CD4-positive, alpha-beta memory T cell (primary cell): ENCODE measurements around the gene DST. TPM values are rescaled to one million over a fixed set of nuclear protein-coding genes. Genes with fewer than 3 reads are reported as not detected.

Experiments
- CTCF ChIA-PET: fragments of 350-600 bp; sonication (Branson Sonifier 250); formaldehyde crosslinking; loops from one replicate; lab custom pipeline; 2021; ENCODE audit warnings: inconsistent platforms; ENCODE audit not compliant: partially characterized antibody; lab: Charles Lee
- POLR2A ChIA-PET: fragments of 350-600 bp; sonication (Branson Sonifier 250); formaldehyde crosslinking; loops from one replicate; lab custom pipeline; 2021; ENCODE audit not compliant: partially characterized antibody; lab: Charles Lee
- DNase-seq, 5 donors: peaks; one replicate each; pipeline versions ENCODE4 v3.0.0 to v3.0.0-alpha.2; 2020 to 2022; ENCODE audit warnings: mixed read lengths in 1 of 5
- H3K27ac ChIP-seq: one replicate; pipeline ENCODE4 v1.7.0; 2013; ENCODE audit warnings: low read depth, low read length
- H3K27me3 ChIP-seq: 2 replicates; pipeline ENCODE4 v1.7.0; 2013; ENCODE audit warnings: mild to moderate bottlenecking, low read length, moderate library complexity; ENCODE audit not compliant: insufficient read depth
- H3K36me3 ChIP-seq: 2 replicates; pipeline ENCODE4 v1.7.0; 2013; ENCODE audit warnings: mild to moderate bottlenecking, low read length, moderate library complexity; ENCODE audit not compliant: insufficient read depth
- H3K4me1 ChIP-seq: 2 replicates; pipeline ENCODE4 v1.7.0; 2013; ENCODE audit warnings: mild to moderate bottlenecking, low read length, moderate library complexity; ENCODE audit not compliant: insufficient read depth
- H3K4me3 ChIP-seq, 2 donors: one replicate each; pipeline ENCODE4 v1.7.0; 2013; ENCODE audit warnings: low read length in 2 of 2, mild to moderate bottlenecking in 1 of 2
- H3K9me3 ChIP-seq, 2 donors: one replicate each; pipeline ENCODE4 v1.7.0; 2013; ENCODE audit warnings: low read length in 2 of 2, control low read depth in 1 of 2; ENCODE audit not compliant: control insufficient read depth in 1 of 2
- H3K27ac Mint-ChIP-seq, 7 donors: one replicate each; pipeline ENCODE4 v1.8.0; 2020 to 2021; ENCODE audit warnings: mixed read lengths in 7 of 7, mild to moderate bottlenecking in 6 of 7, inconsistent platforms in 3 of 7, moderate library complexity in 3 of 7
- H3K27me3 Mint-ChIP-seq, 2 donors: one replicate each; pipeline ENCODE4 v1.8.0; 2020 to 2021; ENCODE audit warnings: mixed read lengths in 2 of 2
- H3K36me3 Mint-ChIP-seq, 2 donors: one replicate each; pipeline ENCODE4 v1.8.0; 2020 to 2021; ENCODE audit warnings: mixed read lengths in 2 of 2, inconsistent platforms in 1 of 2, mild to moderate bottlenecking in 1 of 2
- H3K4me1 Mint-ChIP-seq, 4 donors: one replicate each; pipeline ENCODE4 v1.8.0; 2020 to 2021; ENCODE audit warnings: mixed read lengths in 4 of 4, mild to moderate bottlenecking in 1 of 4
- H3K4me3 Mint-ChIP-seq, 8 donors: one replicate each; pipeline ENCODE4 v1.8.0; 2020 to 2021; ENCODE audit warnings: mixed read lengths in 8 of 8, mild to moderate bottlenecking in 7 of 8, moderate library complexity in 6 of 8, inconsistent platforms in 3 of 8
- H3K9me3 Mint-ChIP-seq, 8 donors: one replicate each; pipeline ENCODE4 v1.8.0; 2020 to 2021; ENCODE audit warnings: mixed read lengths in 8 of 8, mild to moderate bottlenecking in 5 of 8, inconsistent platforms in 3 of 8, moderate library complexity in 1 of 8
- intact Hi-C: fragments of 100-400 bp; cut with micrococcal nuclease; formaldehyde crosslinking; loops from one replicate; pipeline ENCODE4 v1.15.1; 2023
- polyA plus RNA-seq, 2 donors: library from polyadenylated mRNA; unstranded; fragments of 300-500 nt; fragmentation: Illumina TruSeq; gene quantifications; one replicate each; pipeline ENCODE4 v1.2.3, GENCODE V29; 2021
- total RNA-seq, 2 experiments: library from RNA; stranded (reverse); gene quantifications; one replicate each; pipeline ENCODE4 v1.2.3, GENCODE V29; 2021

Gene DST
- total and polyA plus RNA-seq, 4 experiments from 2014 or later, result 1.1 to 8.8 (median 5.2) TPM

DNA sequence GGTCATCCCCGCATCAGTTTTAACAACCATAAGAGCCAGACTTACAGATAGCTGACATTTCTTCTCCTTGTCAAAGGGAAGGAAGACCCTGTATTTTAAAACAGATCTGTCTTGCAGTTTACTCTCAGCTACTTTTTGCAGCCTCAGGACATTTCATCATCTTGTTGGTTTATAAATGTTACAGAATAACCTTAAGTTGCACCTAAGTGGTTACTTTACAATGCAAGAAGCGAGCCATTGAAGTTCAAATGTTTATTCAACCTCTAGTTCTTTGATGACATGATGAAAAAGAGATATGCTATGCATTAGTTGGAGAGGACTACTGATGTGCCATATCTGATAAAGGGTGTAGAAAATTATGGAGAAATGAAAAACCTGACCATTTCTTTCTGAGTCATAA lies 207.4 kb downstream of the DST start:
- POLR2A ChIA-PET, result no interaction called here
- H3K4me3 Mint-ChIP-seq, result no peak overlapping the region
- no peaks in the 10 kb centered on the region for H3K4me1 Mint-ChIP-seq
- no peaks in the 10 kb centered on the region for H3K27me3 Mint-ChIP-seq
- H3K9me3 ChIP-seq, result no peaks in the 10 kb centered on the region
- CTCF ChIA-PET, result no interaction called here
- H3K36me3 ChIP-seq, result no peaks in the 10 kb centered on the region
- no peak overlapping the region for H3K27ac ChIP-seq
- intact Hi-C loops, result no loop called here
- H3K36me3 Mint-ChIP-seq, result no peaks in the 10 kb centered on the region
- DNase-seq, result no peak
- H3K27ac Mint-ChIP-seq, result no peak overlapping the region
- H3K4me3 ChIP-seq, result no peak overlapping the region
- peaks cover 2 to 15% (median 6%) of the 10 kb centered on the region in 8 donors for H3K9me3 Mint-ChIP-seq
- H3K4me1 ChIP-seq, result no peaks in the 10 kb centered on the region
- no peaks in the 10 kb centered on the region for H3K27me3 ChIP-seq

DNA sequence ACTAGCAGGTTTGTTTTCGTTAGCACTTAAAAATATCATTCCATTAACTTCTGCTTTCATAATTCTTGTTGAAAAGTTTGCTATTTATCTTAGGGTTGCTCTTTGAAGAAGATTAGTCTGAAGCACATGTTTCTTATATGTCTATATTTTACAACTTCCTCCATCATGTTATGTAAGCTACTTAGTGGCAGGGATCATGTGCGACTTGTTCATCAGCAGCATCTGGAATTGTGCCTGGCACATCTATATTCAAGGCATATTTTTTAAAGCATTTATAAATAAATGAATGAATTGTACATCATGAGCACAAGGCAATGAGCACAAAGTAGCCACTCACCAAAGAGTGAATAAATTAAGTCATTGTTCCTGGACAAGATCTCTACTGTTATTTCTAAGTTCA lies 208.1 kb downstream of the DST start:
- no peak overlapping the region for H3K27ac Mint-ChIP-seq
- no peak for DNase-seq
- H3K4me3 Mint-ChIP-seq, result no peak overlapping the region
- H3K4me3 ChIP-seq, result no peak overlapping the region
- peaks cover 2 to 12% (median 7%) of the 10 kb centered on the region in 8 donors for H3K9me3 Mint-ChIP-seq
- intact Hi-C loops, result no loop called here
- H3K36me3 ChIP-seq, result no peaks in the 10 kb centered on the region
- ChIA-PET POLR2A (no interaction called here), CTCF (no interaction called here)
- no peaks in the 10 kb centered on the region for H3K27me3 ChIP-seq
- no peaks in the 10 kb centered on the region for H3K4me1 Mint-ChIP-seq
- H3K27ac ChIP-seq, result no peak overlapping the region
- no peaks in the 10 kb centered on the region for H3K36me3 Mint-ChIP-seq
- H3K27me3 Mint-ChIP-seq, result no peaks in the 10 kb centered on the region
- H3K4me1 ChIP-seq, result no peaks in the 10 kb centered on the region
- no peaks in the 10 kb centered on the region for H3K9me3 ChIP-seq

GRCh38 chr6:56433119-56433518 lies 209.6 kb downstream of the DST start:
- Mint-ChIP-seq H3K27ac (no peak overlapping the region), H3K36me3 (no peaks in the 10 kb centered on the region), H3K4me3 (no peak overlapping the region), H3K9me3 (peaks cover 2 to 9% (median 5%) of the 10 kb centered on the region in 8 donors), H3K4me1 (no peaks in the 10 kb centered on the region), H3K27me3 (no peaks in the 10 kb centered on the region)
- H3K4me1 ChIP-seq, result no peaks in the 10 kb centered on the region
- no peaks in the 10 kb centered on the region for H3K36me3 ChIP-seq
- POLR2A ChIA-PET, result no interaction called here
- CTCF ChIA-PET, result no interaction called here
- no peak for DNase-seq
- intact Hi-C loops, result no loop called here
- no peak overlapping the region for H3K4me3 ChIP-seq
- no peak overlapping the region for H3K27ac ChIP-seq
- no peaks in the 10 kb centered on the region for H3K27me3 ChIP-seq
- no peaks in the 10 kb centered on the region for H3K9me3 ChIP-seq

- Histone ChIP-seq H3K36me3 (no peaks in the 10 kb centered on the region), H3K27me3 (no peaks in the 10 kb centered on the region), H3K4me3 (no peak overlapping the region), H3K9me3 (no peaks in the 10 kb centered on the region), H3K4me1 (no peaks in the 10 kb centered on the region), H3K27ac (no peak overlapping the region)
- no peaks in the 10 kb centered on the region for H3K36me3 Mint-ChIP-seq
- no peak overlapping the region for H3K4me3 Mint-ChIP-seq
- no peak for DNase-seq
- CTCF ChIA-PET, result no interaction called here
- H3K4me1 Mint-ChIP-seq, result no peaks in the 10 kb centered on the region
- intact Hi-C loops, result no loop called here
- no peak overlapping the region for H3K27ac Mint-ChIP-seq
- peaks cover 0 to 4% of the 10 kb centered on the region in 2 donors for H3K27me3 Mint-ChIP-seq
- POLR2A ChIA-PET, result no interaction called here
- peaks cover 2 to 9% (median 5%) of the 10 kb centered on the region in 8 donors for H3K9me3 Mint-ChIP-seq
These were observed 210.5 kb downstream of the DST start for GRCh38 chr6:56432194-56432593.

DNA sequence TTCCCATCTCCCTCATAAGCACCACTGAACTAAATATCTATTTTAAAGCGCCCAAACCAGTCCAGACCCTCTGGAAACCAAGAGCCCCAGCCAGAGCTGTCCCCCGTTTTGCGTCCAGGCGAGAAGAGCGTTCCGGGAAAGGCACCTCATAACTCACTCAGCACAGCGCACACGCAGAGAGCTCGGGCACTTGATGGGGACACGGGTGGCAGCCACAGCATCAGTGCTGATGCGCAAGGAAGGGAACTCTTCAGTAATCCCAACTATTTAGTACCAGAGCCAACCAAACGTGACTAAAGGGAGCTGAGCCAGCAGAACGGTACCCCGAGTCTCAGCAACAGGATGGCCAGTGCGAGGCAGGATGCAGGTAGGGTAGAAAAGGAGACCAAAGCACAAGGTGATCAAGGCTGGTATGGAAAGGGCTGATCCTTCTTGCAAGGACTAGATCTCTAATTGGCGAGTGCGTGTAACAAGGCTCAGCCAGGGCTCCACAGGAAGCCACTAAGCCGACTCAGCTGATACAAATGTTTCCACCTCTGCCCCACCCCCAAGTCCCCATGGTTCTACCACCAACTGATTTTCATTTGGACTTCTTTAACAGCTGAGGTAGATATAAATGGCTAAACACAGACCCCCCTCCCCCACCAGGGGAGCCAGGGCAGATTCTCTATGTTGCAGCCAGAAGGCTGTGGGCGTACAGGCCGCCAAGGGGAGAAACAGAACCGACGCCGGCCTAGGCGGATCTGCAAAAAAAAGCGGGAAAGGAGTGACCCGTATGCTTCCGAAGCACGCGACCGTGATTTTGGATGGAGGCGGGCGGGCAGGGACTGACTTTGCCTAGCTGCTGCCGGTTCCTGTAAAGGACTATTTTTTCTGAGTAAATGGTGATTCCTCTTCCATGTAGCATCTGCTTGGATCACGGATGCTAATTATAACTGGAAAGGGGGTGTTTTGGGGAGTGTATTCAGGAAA lies 211.8 kb downstream of the DST start:
- Histone ChIP-seq H3K36me3 (no peaks in the 10 kb centered on the region), H3K9me3 (no peaks in the 10 kb centered on the region), H3K4me1 (no peaks in the 10 kb centered on the region), H3K27ac (no peak overlapping the region), H3K4me3 (no peak overlapping the region), H3K27me3 (no peaks in the 10 kb centered on the region)
- H3K27me3 Mint-ChIP-seq, result peaks cover 0 to 4% of the 10 kb centered on the region in 2 donors
- H3K27ac Mint-ChIP-seq, result no peak overlapping the region
- H3K9me3 Mint-ChIP-seq, result peaks cover 3 to 9% (median 5%) of the 10 kb centered on the region in 8 donors
- CTCF ChIA-PET, result no interaction called here
- H3K36me3 Mint-ChIP-seq, result no peaks in the 10 kb centered on the region
- H3K4me1 Mint-ChIP-seq, result no peaks in the 10 kb centered on the region
- DNase-seq, result no peak
- POLR2A ChIA-PET, result no interaction called here
- intact Hi-C loops, result no loop called here
- no peak overlapping the region for H3K4me3 Mint-ChIP-seq

GRCh38 chr6:56424542-56425083 lies 218.1 kb downstream of the DST start:
- peaks cover 0 to 6% of the 10 kb centered on the region in 2 donors for H3K27me3 Mint-ChIP-seq
- H3K4me1 ChIP-seq, result no peaks in the 10 kb centered on the region
- no peak overlapping the region for H3K27ac Mint-ChIP-seq
- DNase-seq, result no peak
- no peak overlapping the region for H3K4me3 Mint-ChIP-seq
- H3K4me1 Mint-ChIP-seq, result no peaks in the 10 kb centered on the region
- H3K36me3 Mint-ChIP-seq, result no peaks in the 10 kb centered on the region
- no peak overlapping the region for H3K4me3 ChIP-seq
- no peaks in the 10 kb centered on the region for H3K9me3 ChIP-seq
- intact Hi-C loops, result no loop called here
- H3K9me3 Mint-ChIP-seq, result peaks cover 0 to 8% (median under 1%) of the 10 kb centered on the region in 8 donors
- H3K36me3 ChIP-seq, result no peaks in the 10 kb centered on the region
- POLR2A ChIA-PET, result no interaction called here
- no peak overlapping the region for H3K27ac ChIP-seq
- CTCF ChIA-PET, result no interaction called here
- H3K27me3 ChIP-seq, result no peaks in the 10 kb centered on the region

DNA sequence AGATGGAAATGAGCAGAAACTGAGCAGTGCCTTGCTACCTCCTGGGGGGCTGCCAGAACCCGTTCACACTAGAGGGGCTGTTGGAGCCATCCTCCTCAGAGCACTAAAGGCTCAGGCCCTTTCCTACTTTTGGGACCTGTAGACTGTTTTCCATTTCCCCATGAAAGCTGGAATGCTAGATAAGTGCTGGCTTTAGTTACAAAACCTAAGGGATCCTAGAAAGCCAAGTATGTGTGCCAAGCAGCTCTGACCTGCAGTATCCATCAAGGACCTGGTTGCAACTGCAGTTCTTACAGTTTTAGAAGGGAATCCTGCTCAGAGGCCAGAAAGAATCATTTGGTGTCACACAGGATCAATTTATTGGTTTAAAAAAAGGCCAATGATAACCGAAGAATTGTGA lies 218.6 kb downstream of the DST start:
- H3K27me3 Mint-ChIP-seq, result peaks cover 0 to 6% of the 10 kb centered on the region in 2 donors
- POLR2A ChIA-PET, result no interaction called here
- intact Hi-C loops, result no loop called here
- Histone ChIP-seq H3K4me3 (no peak overlapping the region), H3K36me3 (no peaks in the 10 kb centered on the region), H3K4me1 (no peaks in the 10 kb centered on the region), H3K27ac (no peak overlapping the region), H3K27me3 (no peaks in the 10 kb centered on the region), H3K9me3 (no peaks in the 10 kb centered on the region)
- CTCF ChIA-PET, result no interaction called here
- H3K36me3 Mint-ChIP-seq, result no peaks in the 10 kb centered on the region
- DNase-seq, result no peak
- H3K27ac Mint-ChIP-seq, result no peak overlapping the region
- H3K4me1 Mint-ChIP-seq, result no peaks in the 10 kb centered on the region
- peaks cover 0 to 8% (median under 1%) of the 10 kb centered on the region in 8 donors for H3K9me3 Mint-ChIP-seq
- no peak overlapping the region for H3K4me3 Mint-ChIP-seq
